NCI-H128 (cell line): ENCODE measurements around the gene RAB43.

Experiments used
- DNase-seq: peaks from one replicate; lab custom pipeline; 2025; ENCODE audit not compliant: unreplicated experiment; lab: John Stamatoyannopoulos, UW

The RAB43 gene

GRCh38 chr3:129061888-129062834, 59.4 kb downstream of the RAB43 start:
- DNase-seq: no peak

DNA sequence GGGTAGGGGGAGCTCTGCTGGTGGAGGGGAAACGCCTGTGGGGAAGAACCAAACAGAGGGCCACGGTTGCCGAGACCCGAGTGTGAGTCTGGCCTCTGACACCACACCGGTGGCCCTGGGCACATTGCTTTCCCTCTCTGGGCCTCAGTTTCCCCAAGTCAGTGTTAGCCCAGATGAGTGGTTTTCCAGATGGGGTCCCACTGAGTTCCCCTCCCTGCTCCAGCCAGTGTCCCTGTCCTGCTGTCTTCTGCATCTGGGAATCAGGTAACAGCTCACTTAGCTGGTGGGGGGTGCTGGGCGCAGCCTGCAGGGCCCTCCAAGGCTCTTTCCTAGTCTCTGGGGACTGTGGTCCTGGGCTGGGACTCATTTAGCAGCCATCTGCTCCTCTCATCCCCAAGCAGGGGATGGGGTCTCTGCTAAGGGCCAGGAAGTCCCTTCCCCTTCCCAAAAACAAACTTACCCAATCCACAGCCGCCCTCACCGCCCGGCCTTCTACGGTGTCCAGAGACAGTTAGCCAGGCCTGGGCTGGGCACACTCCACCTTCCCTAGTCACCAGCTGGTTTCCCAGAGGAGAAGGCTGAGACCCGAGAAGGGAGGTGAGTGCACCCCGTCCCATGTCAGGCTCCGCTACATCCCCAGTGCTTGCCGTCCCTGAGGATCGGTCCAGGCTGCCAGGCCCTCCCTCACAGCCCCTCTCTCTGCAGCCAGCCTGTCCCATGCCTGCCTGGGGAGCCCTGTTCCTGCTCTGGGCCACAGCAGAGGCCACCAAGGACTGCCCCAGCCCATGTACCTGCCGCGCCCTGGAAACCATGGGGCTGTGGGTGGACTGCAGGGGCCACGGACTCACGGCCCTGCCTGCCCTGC, 60.3 kb downstream of the RAB43 start:
- DNase-seq: no peak

GRCh38 chr3:129060276-129061022, 61.2 kb downstream of the RAB43 start, which contains the start of gene GP9:
TSS of gene GP9 (plus strand) at chr3:129060779. CDS start at chr3:129061740, 961 bp downstream.
- no peak for DNase-seq

GRCh38 chr3:129059311-129059958, 62.2 kb downstream of the RAB43 start:
- no peak for DNase-seq

GRCh38 chr3:129058441-129059200, 63.0 kb downstream of the RAB43 start:
- DNase-seq: no peak

GRCh38 chr3:129057249-129057648, 64.4 kb downstream of the RAB43 start:
- DNase-seq: no peak

- no peak for DNase-seq
These were observed 65.0 kb downstream of the RAB43 start for GRCh38 chr3:129056451-129057173.

- no peak for DNase-seq
These were observed 66.9 kb downstream of the RAB43 start for GRCh38 chr3:129054605-129055104.

- DNase-seq: no peak
These were observed 68.9 kb downstream of the RAB43 start for GRCh38 chr3:129052675-129053074.

- no peak for DNase-seq
These were observed 69.7 kb downstream of the RAB43 start for GRCh38 chr3:129051871-129052340.

DNA sequence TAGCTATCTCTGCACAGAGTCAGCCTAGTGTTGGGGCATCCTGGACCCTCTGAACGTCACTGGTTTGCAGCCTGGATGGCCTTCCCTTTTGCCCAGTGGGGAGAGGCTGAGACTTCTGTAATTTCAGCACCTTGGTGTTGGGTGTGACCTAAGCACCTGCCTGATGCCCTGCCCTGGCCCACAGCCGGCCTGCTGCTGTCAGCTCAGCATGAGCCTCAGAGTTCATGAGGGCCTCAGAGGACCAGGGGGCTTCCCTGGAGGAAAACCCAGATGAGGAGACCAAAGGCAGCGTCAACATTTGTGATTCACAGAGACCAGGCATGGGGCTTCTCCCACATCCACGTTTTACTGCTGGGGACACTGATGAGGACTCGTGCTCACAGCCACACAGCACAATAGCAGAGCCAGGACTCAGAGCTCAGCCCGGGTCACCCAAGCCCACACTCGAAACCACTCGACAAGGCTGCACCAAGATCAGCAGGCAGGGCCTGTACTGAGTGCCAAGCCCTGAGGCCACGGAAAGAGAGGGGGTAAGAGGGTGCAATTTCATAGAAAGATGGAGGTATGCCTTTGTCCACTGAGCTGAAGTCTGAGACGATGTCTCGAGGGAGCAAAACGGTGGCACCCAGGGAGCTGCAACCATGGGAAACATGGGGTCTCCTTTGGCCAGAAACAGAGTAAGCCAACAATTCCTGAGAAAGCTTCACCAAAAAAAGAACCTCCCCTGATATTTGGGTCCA, 70.9 kb downstream of the RAB43 start:
- DNase-seq: no peak

GRCh38 chr3:129047553-129047839, 74.1 kb downstream of the RAB43 start:
- no peak for DNase-seq

GRCh38 chr3:129046732-129047552, 74.7 kb downstream of the RAB43 start:
- no peak for DNase-seq

- no peak for DNase-seq
These were observed 75.4 kb downstream of the RAB43 start for GRCh38 chr3:129046037-129046731.

GRCh38 chr3:129045675-129046036, 75.9 kb downstream of the RAB43 start:
- DNase-seq: no peak

- no peak for DNase-seq
These were observed 80.9 kb downstream of the RAB43 start for GRCh38 chr3:129040579-129041300.

DNA sequence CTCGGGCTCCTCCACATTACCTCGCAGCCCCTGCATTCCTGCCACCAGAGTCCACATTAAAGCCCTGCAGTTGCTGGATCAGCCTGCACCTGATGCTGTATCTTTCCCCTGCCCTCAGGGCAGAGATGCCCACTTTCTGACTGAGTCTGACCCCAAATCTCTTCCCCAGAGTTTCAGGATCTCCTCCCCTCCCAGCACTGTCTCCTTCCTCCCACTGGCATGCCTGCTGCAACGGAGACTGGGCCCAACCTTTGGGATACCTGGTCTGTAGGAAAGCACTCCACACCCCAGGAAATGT, 81.6 kb downstream of the RAB43 start:
- DNase-seq: no peak
